ENCODE data around the gene VAMP8. TPM values are rescaled to one million over a fixed set of nuclear protein-coding genes. Genes with fewer than 3 reads are reported as not detected.
"Not testable (repeated sequence)": the region's sequence is repeated elsewhere in the genome, so short reads cannot be mapped to it uniquely, and the experiment has no call there.

VAMP8 gene
- total RNA-seq, 1 donor from 2014 or later, result 146 TPM

DNA sequence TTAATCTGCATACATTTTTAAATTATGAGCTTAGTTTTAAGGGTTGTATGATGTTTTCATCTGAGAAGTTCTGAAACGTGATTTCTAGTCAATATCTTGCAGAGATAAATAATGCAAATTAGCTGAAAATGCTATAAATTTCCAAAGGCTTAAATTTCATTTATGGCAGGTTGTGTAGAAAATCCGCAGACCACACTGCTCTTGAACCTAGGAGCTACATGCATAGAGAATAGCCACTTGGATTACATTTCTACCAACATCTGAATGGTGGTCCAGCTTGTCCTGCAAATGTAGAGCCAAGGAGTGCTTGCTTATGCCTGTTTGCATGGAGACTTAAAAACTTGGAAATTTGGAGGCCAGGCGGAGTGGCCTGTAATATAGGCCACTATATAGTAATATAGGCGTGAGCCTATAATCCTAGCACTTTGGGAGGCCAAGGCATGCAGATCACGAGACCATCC is 31.6 kb upstream of the VAMP8 start:
- intact Hi-C loops (cut with micrococcal nuclease), result no loop called here

- intact Hi-C loops (cut with micrococcal nuclease), result no loop called here
Observed at GRCh38 chr2:85547089-85547858, 30.1 kb upstream of the VAMP8 start.

- intact Hi-C loops (cut with micrococcal nuclease), result no loop called here
Observed at GRCh38 chr2:85547859-85548607, 29.4 kb upstream of the VAMP8 start.

DNA sequence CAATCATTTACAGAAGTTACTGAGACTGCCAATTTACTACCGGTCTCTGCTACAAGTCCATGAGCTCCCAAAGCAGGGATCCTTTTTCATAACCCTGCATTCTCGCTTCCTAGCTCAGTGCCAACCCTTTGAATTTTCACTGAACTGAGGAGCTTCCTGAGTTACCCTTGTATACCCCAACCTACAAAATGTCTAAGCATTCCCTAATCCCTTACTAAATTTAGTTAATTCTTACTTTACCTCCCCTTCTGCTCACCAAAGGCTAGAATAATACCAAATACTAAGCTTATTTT is 28.8 kb upstream of the VAMP8 start:
- intact Hi-C loops (cut with micrococcal nuclease), result no loop called here

- intact Hi-C loops (cut with micrococcal nuclease), result no loop called here
Observed at GRCh38 chr2:85549095-85549494, 28.3 kb upstream of the VAMP8 start.

GRCh38 chr2:85549826-85550225 is 27.6 kb upstream of the VAMP8 start:
- intact Hi-C loops (cut with micrococcal nuclease), result no loop called here

- intact Hi-C loops (cut with micrococcal nuclease), result no loop called here
Observed at GRCh38 chr2:85550486-85550885, 26.9 kb upstream of the VAMP8 start.

GRCh38 chr2:85551698-85552678 is 25.4 kb upstream of the VAMP8 start:
- intact Hi-C loops (cut with micrococcal nuclease), result loop anchor here (1.0 kb wide), 10 partner anchors 9 to 286 kb away; partner anchors contain the start of genes ELMOD3, GGCX, RETSAT and RNF181

DNA sequence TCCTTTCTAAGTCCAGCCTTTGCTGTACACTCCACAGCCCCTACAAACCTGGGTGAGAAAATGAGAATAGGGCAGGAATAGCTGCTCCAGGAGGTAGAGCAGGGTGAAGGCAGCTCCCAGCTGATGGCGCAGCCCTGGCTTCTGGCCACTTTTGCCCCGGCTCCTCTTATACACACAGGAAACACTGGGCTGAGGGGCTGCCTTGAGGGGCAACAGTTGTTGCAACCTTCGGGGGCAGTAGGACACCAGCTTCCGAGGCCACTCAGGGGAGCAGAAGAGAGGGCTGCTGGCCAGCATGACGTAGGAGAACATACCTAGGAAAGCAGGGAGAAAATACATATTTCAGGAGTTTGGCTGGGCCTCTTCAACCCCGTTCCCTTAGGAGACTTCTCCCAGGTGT is 24.2 kb upstream of the VAMP8 start:
- intact Hi-C loops (cut with micrococcal nuclease), result no loop called here

- intact Hi-C loops (cut with micrococcal nuclease), result no loop called here
Observed at GRCh38 chr2:85554980-85555612, 22.3 kb upstream of the VAMP8 start.

DNA sequence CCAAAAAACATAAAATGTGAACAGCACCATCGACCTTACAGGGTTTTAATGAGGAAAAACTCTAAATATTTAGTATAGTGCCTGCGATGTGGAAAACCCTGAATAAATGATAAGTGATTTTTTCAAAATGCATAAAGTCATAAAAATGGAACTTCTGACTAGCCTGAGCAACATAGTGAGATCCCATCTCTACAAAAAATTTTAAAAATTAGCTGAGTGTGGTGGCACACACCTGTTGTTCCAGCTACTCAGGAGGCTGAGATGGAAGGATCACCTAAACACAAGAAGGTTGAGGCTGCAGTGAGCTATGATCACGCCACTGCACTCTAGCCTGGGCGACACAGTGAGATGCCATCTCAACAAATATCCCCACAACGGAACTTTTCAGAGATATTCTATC is 20.3 kb upstream of the VAMP8 start:
- intact Hi-C loops (cut with micrococcal nuclease), result no loop called here

DNA sequence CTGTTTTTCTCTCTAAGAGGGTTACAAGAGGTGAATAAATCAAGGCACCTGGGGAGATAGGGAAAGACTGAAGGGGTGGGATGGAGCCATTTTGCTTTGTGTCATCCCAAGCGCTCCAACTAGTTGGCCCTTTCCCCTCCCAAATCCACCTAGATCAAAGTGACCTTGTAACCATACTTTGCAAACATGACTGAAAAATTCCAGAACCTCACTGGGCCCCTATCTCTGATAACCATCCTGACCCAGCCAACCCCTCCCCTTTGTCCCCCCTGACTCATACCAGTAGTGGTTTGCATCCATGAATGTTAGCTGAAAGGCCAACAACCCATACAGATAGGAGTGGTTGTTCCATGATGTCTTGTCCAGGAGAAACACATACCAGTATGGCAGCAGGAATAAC is 19.2 kb upstream of the VAMP8 start:
- intact Hi-C loops (cut with micrococcal nuclease), result no loop called here

DNA sequence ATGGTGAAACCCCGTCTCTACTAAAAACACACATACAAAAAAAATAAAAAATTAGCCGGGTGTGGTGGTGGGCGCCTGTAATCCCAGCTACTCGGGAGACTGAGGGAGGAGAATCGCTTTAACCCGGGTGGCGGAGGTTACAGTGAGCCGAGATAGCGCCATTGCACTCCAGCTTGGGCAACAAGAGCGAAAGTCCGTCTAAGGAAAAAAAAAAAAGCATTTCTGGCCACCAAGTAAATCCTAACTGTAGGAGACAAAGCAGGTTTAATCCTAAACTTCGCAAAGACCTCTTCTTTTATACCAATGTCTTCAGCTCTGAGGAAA is 17.0 kb upstream of the VAMP8 start:
- intact Hi-C loops (cut with micrococcal nuclease), result not testable (repeated sequence)

- intact Hi-C loops (cut with micrococcal nuclease), result loop anchor here (1.0 kb wide), 11 partner anchors 9 to 545 kb away; partner anchors contain the start of genes ELMOD3, MAT2A, PTCD3 and RETSAT
Observed at GRCh38 chr2:85560812-85561279, 16.5 kb upstream of the VAMP8 start.

DNA sequence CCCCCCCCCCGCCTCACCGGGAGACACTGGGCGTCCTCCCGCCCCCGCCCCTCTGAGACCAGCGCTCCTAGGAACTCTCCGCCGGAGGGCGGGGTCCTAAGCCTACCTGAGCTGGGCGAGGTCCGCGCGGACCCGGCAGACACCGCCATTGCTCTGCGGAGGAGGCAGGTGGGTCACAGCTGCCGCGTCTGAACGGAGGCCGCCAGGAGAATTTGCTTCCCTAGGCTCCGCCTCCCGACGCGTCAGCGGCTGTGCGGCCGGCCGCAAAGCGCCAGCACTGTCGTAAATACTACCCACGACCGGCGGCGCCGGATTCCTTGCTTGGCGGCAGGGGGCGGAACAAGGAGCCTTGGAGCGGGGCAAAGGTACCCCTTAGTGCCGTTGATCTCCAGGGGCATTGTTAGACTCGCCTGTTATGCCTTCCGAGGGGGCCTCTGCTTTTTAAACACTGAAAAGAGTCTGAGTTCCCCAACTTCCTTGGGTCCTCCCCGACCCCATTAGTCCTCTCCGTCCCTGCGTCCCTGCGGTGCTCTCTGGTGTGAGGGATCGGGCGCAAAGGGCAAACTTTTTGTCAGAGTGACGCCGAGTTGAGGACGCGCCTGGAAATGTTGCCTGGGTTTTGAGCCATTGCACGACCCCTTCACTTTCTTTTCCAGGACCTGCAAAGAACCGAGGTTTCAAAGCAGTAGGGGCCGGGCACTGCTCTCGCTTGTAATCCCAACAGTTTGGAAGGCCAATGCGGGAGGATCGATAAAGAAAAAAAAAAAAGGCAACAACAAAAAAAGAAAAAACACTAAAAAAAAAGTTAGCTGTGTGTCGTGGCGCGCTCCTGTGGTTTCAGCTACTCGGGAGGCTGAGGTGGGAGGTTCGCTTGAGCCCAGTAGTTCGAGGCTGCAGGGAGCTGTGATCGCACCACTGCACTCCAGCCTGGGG is 15.8 kb upstream of the VAMP8 start, which contains the start of gene GGCX:
TSS of gene GGCX (minus strand) at position 214 of the 933 bp plus-strand sequence. CDS start at position 149, 65 bp downstream.
- intact Hi-C loops (cut with micrococcal nuclease), result loop anchor here (1.0 kb wide), 11 partner anchors 9 to 545 kb away; partner anchors contain the start of genes ELMOD3, MAT2A, PTCD3 and RETSAT

DNA sequence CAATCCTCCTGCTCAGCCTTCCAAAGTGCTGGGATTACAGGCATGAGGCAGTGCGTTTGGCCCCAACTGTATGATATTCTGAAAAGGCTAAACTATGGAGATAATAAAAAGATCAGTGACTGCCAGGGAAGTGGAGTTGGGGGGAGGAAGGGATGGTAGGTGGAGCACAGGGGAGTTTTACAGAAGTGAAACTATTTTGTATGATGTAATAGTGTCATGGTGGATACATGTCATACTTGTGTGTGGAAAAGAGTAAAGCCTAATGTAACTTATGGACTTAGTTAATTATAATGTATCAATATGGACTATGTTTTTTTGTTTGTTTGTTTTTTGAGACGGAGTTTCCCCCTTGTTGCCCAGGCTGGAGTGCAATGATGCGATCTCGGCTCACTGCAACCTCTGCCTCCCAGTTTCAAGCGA is 13.2 kb upstream of the VAMP8 start:
- intact Hi-C loops (cut with micrococcal nuclease), result no loop called here

DNA sequence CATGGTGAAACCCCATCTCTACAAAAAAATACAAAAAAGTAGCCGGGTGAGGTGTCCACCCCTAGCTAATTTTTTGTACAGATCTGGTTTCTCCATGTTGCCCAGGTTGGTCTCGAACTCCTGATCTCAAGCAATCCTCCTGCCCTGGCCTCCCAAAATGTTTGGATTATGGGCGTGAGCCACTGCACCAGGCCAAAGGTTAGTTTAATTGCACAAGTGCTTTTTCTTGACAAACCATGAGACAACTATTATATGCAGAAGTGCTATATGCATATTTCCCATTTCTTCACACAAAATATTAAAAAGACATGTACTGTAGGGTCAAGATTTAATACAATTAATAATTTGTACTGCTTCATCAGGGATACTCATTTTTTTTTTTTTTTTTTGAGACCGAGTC is 11.1 kb upstream of the VAMP8 start:
- intact Hi-C loops (cut with micrococcal nuclease), result no loop called here

- intact Hi-C loops (cut with micrococcal nuclease), result no loop called here
Observed at GRCh38 chr2:85575739-85576138, 1.6 kb upstream of the VAMP8 start.

- intact Hi-C loops (cut with micrococcal nuclease), result loop anchor here (1.0 kb wide), 2 partner anchors 8 to 16 kb away; partner anchors contain the start of gene GGCX
Observed at GRCh38 chr2:85577063-85577385, 362 bp upstream of the VAMP8 start.

Data from T-helper 1 cell treated with Interleukin-12 subunit alpha and Interleukin-12 subunit beta and Interleukin-4 antibody, amounts not matched to agents 30 ng/mL and 1 ng/mL, for 36 hours (primary cell).